Right cardiac atrium (tissue), 5 donors: ENCODE data around the gene AOPEP. TPM values are rescaled to one million over a fixed set of nuclear protein-coding genes. Genes with fewer than 3 reads are reported as not detected.
A peak's percentile ranks its signal among the peaks of the same experiment; 100 is the strongest.

Experiments used
- ATAC-seq, 2 donors: fragments of 200-7000 bp; cut with Tn5 transposase; one replicate each; pipeline versions ENCODE4 v1.8.0 to v1.9.1; 2020; ENCODE audit warnings: moderate library complexity in 2 of 2, mild to moderate bottlenecking in 1 of 2
- DNase-seq, 3 donors: peaks; one replicate each; pipeline ENCODE4 v3.0.0-alpha.2; 2020
- H3K27ac ChIP-seq: one replicate; pipeline ENCODE4 v1.5.1; 2013; ENCODE audit warnings: mild to moderate bottlenecking, low read length, control low read depth, moderate library complexity
- H3K27me3 ChIP-seq: one replicate; pipeline ENCODE4 v1.6.1; 2013; ENCODE audit not compliant: control insufficient read depth, insufficient read depth
- H3K4me1 ChIP-seq: one replicate; pipeline ENCODE4 v1.6.1; 2013; ENCODE audit warnings: low read length; ENCODE audit not compliant: control insufficient read depth, insufficient read depth
- H3K4me3 ChIP-seq: one replicate; pipeline ENCODE4 v1.5.1; 2013; ENCODE audit warnings: low read length, control low read depth
- H3K9me3 ChIP-seq: one replicate; pipeline ENCODE4 v1.6.1; 2013; ENCODE audit warnings: low read length; ENCODE audit not compliant: control insufficient read depth
- WGBS: extraction: QIAGEN DNeasy Blood & Tissue Kit; methylation state at CpG from one replicate; pipeline ENCODE4 v1.1.7; 2013; 5-methylcytosine and 5-hydroxymethylcytosine counted together
- intact Hi-C, 4 donors: fragments of 100-400 bp; cut with DNase I; formaldehyde crosslinking; loops; one replicate each; pipeline versions ENCODE4 v1.11.0 to v1.14.0; 2022 to 2023
- polyA plus RNA-seq: library from polyadenylated mRNA; stranded (reverse); fragments of 200-250 nt; gene quantifications from one replicate; pipeline ENCODE4 v1.2.3, GENCODE V29; 2013
- total RNA-seq, 4 donors: library from RNA; stranded (reverse); fragmentation: NEBNext Ultra II Directional; extraction: Animal tissue kit (Norgen Biotek cat#: 25700); gene quantifications; one replicate each; pipeline ENCODE4 v1.2.1, GENCODE V29; 2021
- donor health status: healthy with polysubstance abuse.
- donor health status: DM: no; HTN: yes; CAD: no.
- donor health status: DM: no; HTN: no; CAD: no.
- donor health status: DM: no; HTN: yes; CAD: no; lungs with severe emphysema.
- donor health status: DM: yes; HTN: yes; CAD: no.

AOPEP gene
- total and polyA plus RNA-seq, 5 donors = 124 to 170 (median 154) TPM

DNA sequence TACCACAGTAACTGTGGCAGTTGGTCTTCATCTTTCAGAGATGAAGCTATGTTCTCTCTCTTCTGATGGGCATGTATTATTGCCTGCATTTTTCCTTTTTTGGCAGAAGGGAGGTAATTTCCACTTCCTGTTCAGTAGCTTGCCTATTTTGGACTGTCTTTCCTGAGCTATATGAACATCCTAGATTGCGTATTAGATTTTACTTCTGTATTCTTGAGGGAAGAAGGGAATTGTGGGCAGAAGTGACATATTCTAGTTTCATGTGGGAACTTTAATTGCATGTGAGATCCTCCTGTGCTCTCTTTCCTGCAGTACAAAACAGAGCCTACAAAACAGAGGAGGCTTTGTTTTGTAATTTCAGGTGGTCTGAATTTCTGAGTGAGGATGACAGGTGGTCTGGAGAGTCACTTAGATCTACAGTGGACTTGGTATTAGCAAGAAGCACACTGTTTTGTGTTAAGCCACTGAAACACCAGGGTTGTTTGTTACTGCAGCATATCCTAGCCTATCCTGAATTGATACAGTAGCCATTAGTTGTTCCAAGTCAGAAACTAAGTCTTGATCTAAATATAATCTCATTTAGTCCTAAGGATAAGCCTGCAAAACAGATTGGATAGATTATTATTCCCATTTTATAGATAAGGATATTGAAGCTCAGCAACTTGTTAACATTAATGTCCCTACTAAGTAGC, 68.1 kb downstream of the AOPEP start:
- ATAC-seq (no peak), DNase-seq (no peak)
- Histone ChIP-seq H3K27ac (no peak overlapping the region), H3K4me1 (no peaks in the 10 kb centered on the region), H3K4me3 (no peak overlapping the region), H3K9me3 (no peaks in the 10 kb centered on the region), H3K27me3 (no peaks in the 10 kb centered on the region)
- intact Hi-C loops = loop anchor here in 1 of 4 donors (5.0 kb wide), 1 partner anchor 333 kb away; no protein-coding TSS in a partner anchor
- WGBS = 85% methylated on average over 1 of the region's 1 CpG

DNA sequence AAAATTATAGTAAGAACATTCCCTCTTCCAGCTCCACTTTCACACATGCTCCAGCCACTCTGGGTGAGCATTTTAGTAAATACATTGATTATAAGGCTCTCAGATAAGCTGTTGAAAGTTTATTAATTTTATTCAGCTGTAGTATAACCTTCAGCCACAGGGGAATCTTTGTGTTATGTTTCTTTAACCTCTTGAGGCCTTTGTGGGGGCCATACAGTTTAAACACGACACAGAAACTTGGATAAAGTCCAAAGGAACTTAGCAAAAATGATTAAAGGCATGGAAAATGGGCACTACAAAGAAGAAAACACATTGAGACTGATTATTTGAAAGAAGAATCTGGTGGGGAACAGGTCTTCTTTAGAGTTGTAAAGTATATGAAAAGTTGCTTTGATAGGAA, 70.2 kb downstream of the AOPEP start:
- no peaks in the 10 kb centered on the region for H3K27me3 ChIP-seq
- no peak overlapping the region for H3K27ac ChIP-seq
- WGBS = 20% methylated on average over 1 of the region's 1 CpG
- no peak overlapping the region for H3K4me3 ChIP-seq
- intact Hi-C loops = no loop called here
- ATAC-seq (no peak), DNase-seq (no peak)
- H3K4me1 ChIP-seq = no peaks in the 10 kb centered on the region
- H3K9me3 ChIP-seq = no peaks in the 10 kb centered on the region

DNA sequence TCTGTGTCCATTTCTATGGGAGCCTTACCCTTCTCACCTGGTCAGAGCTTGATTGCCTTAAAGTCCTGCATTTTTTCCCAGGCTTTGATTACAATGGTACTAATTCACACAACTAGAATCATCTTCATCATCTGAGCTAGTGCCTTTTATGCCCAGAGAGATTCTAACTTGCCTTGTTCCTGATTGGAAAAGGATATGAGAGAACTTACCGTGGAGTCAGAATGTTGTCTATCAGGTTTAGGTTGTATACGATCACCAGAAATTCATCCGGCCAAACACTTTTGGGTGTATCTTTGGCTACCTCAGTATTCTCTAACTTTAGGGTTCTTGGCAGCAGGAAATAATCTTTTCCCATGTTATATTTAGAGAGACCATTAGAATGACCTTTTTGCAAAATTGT, 71.7 kb downstream of the AOPEP start:
- no peaks in the 10 kb centered on the region for H3K4me1 ChIP-seq
- H3K27ac ChIP-seq = no peak overlapping the region
- no peak for ATAC-seq
- H3K9me3 ChIP-seq = no peaks in the 10 kb centered on the region
- intact Hi-C loops = no loop called here
- no peak overlapping the region for H3K4me3 ChIP-seq
- no peaks in the 10 kb centered on the region for H3K27me3 ChIP-seq
- WGBS = 96% methylated on average over 3 of the region's 3 CpGs
- DNase-seq = no peak

DNA sequence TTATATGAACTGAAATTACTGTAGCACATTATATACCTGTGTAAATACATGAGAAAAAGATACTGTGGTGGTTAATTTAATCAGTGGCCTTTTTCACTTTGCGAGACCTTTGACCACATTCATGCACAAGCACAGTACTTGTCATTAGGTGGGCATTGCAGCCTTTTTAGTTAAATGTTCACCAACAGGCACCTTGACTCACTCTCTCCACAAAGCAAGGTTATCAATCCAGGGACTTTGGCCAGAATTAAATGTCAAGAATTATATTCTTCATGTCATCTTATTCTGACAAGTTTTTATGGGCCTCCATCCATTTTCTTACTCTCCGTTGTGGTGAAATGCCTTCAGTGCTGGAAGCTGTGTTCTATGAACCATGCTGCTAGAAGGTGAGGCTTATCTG, 72.2 kb downstream of the AOPEP start:
- 97% methylated on average over 2 of the region's 2 CpGs for WGBS
- ATAC-seq = no peak
- no peak for DNase-seq
- Histone ChIP-seq H3K27me3 (no peaks in the 10 kb centered on the region), H3K27ac (no peak overlapping the region), H3K4me3 (no peak overlapping the region), H3K4me1 (no peaks in the 10 kb centered on the region), H3K9me3 (no peaks in the 10 kb centered on the region)
- intact Hi-C loops = no loop called here

DNA sequence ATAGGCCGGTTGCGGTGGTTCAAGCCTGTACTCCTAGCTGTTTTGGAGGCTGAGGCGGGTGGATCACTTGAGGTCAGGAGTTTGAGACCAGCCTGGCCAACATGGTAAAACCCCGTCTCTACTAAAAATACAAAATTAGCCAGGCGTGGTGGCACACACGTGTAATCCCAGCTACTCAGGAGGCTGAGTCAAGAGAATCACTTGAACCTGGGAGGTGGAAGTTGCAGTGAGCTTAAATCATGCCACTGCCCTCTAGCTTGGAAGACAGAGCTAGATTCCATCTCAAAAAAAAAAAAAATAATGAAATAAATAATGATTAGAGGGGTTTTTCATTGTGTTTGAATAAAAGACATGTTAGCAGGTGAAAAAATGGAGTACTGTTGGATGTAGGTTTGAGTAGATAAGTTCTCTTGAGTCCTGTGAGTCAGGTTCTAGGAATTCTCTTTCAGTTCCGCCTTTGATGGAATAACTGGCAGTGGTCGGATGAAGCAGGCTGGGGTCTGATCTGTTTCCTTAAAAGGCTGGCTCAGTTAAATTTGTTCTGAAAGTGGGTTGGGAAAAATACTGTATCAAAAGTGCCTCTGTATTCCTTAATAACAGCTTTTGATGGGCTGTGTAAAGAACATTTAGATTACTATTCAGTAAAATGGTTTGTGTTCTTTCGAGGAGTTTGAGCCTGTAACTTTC, 73.2 kb downstream of the AOPEP start:
- peak in 1 of 2 donors; percentile 53 for ATAC-seq
- Histone ChIP-seq H3K27me3 (no peaks in the 10 kb centered on the region), H3K4me3 (no peak overlapping the region), H3K4me1 (no peaks in the 10 kb centered on the region), H3K9me3 (no peaks in the 10 kb centered on the region), H3K27ac (peak overlapping the region; percentile 45)
- DNase-seq = no peak
- intact Hi-C loops = no loop called here
- 85% methylated on average over 9 of the region's 9 CpGs for WGBS

DNA sequence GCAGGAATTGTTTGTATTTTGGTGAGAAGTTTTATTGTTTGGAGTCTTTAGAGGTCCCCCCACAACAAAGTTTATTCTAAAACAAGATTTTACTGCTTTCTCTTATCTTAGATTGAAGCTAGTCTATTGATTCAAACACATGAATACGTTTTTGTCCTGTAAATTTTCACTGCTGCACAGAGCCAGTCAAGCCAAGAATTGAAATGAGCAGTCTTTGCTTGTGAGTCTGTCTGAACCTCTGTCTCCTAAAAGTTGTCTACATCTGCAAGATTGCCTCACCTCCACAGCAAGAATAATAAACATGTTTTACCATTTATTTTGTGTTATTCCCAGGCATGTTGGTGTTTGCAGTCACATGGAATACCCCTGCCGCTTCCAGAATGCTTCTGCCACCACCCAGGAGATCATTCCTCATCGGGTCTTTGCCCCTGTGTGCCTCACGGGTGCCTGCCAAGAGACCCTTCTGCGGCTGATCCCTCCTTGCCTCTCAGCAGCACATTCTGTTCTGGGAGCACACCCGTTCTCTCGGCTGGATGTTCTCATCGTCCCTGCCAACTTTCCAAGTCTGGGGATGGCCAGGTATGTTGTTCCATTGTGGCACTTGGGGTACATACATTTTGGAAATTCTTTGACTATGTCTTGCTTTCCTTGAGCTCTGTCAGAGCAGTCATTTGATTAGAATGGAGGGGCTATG, 74.1 kb downstream of the AOPEP start:
- no peaks in the 10 kb centered on the region for H3K9me3 ChIP-seq
- intact Hi-C loops = no loop called here
- H3K4me1 ChIP-seq = no peaks in the 10 kb centered on the region
- no peak overlapping the region for H3K4me3 ChIP-seq
- ATAC-seq (peak in 1 of 2 donors; percentile 20), DNase-seq (peak in 1 of 3 donors; percentile 42)
- H3K27me3 ChIP-seq = no peaks in the 10 kb centered on the region
- 80% methylated on average over 8 of the region's 8 CpGs for whole genome bisulfite sequencing
- H3K27ac ChIP-seq = no peak overlapping the region

DNA sequence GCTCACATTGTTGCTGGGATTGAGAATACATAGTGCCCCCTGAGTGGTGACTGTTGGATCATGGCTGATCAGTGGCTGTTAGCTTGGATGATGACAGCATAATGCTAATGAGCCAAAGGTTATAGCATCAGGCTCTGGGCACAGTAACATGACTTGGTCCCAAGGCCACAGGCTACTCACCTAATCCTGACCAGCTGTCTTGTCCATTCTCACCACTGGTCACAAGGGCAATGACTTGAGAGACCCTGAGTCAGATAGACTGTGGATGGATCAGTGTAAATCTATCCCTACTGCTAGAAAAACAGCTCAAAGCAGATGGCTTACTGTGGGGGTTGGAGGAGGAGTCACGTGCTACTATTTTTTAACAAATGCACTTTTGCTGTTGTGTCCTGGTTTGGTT, 74.7 kb downstream of the AOPEP start:
- no peak for DNase-seq
- Histone ChIP-seq H3K4me3 (no peak overlapping the region), H3K27me3 (no peaks in the 10 kb centered on the region), H3K27ac (no peak overlapping the region), H3K9me3 (no peaks in the 10 kb centered on the region), H3K4me1 (no peaks in the 10 kb centered on the region)
- no peak for ATAC-seq
- intact Hi-C loops = no loop called here
- WGBS = 64% methylated on average over 1 of the region's 1 CpG

DNA sequence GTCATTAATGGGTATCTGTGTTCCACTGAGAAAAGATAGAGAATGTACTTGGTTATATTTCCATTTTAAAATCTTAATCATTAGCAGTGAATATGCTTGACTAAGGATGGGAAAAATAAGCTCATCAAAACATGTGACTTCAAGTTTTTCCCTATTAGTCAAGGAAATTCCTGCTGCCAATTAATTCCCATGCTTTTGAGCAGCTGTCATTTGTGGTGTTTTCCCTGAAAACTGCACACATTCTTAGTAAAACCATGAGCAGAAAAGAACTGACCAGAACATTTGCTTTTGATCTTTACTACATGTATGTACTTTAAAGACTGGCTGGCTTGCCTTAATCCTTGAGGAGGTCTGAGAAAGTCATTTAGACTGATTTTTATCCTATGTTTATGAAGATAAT, 75.2 kb downstream of the AOPEP start:
- Histone ChIP-seq H3K4me3 (no peak overlapping the region), H3K4me1 (no peaks in the 10 kb centered on the region), H3K9me3 (no peaks in the 10 kb centered on the region), H3K27me3 (no peaks in the 10 kb centered on the region), H3K27ac (no peak overlapping the region)
- DNase-seq = no peak
- intact Hi-C loops = no loop called here
- no peak for ATAC-seq

DNA sequence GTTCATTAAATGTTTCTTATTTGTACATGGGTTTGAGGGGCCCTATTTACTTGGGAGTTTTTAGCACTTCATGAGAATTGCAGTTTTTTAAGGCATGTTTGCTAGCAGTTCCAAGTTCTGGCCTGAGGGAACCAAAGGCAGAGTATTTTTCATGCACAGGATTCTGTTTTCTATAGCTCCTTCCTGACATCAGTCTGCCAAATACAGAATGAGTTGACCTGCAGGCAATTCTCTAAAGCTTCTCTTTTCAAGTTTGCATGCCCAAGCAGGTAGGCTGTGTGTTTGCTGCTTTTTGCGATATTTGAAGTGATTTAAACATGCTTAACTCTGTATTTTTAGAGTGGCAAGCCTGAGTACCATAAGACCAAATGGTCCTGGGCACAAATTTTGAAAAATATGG, 75.8 kb downstream of the AOPEP start:
- no peaks in the 10 kb centered on the region for H3K27me3 ChIP-seq
- no peaks in the 10 kb centered on the region for H3K4me1 ChIP-seq
- 97% methylated on average over 1 of the region's 1 CpG for WGBS
- no peak overlapping the region for H3K27ac ChIP-seq
- ATAC-seq (no peak), DNase-seq (no peak)
- H3K9me3 ChIP-seq = no peaks in the 10 kb centered on the region
- H3K4me3 ChIP-seq = no peak overlapping the region
- intact Hi-C loops = no loop called here

DNA sequence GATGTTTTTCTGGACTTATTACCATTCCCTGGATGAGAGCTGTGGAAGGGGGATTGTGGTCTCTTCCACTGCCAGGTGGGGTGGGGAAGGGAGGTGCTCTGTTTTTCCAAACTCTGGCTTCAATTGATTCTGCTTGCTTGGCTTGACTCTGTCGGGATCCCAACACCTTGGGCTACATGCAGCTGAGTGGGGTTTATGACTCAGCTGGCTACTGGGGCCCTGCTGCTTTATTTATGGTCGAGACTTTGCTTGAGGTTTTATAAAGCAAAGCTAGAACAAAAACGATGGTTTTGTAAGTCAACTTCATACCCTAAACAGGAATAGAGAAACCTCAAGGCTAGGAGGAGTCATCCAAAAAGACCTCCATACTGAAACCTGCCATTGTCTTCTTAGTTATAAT, 76.3 kb downstream of the AOPEP start:
- DNase-seq (no peak), ATAC-seq (no peak)
- Histone ChIP-seq H3K4me3 (no peak overlapping the region), H3K27ac (no peak overlapping the region), H3K9me3 (no peaks in the 10 kb centered on the region), H3K27me3 (no peaks in the 10 kb centered on the region), H3K4me1 (no peaks in the 10 kb centered on the region)
- intact Hi-C loops = no loop called here
- 84% methylated on average over 3 of the region's 3 CpGs for WGBS

DNA sequence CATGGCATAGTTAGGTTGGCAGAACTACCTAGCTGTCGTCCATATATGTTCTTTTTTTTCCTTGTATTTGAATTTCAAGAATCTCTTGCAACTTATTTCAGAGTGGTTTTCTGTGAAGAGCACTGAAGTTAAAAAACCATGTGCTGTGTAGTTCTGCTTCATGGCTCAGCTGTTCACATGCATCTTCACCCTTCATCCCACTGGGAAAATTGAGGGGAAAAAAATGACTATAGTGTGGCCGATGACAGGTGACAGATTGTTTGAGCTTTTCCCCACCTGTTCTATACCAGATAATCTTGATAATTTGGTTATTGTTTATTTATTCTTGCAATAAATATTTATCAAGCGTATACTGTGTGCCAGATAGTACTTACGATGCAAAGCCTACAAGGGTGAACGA, 77.8 kb downstream of the AOPEP start:
- intact Hi-C loops = no loop called here
- no peak overlapping the region for H3K27ac ChIP-seq
- DNase-seq (no peak), ATAC-seq (no peak)
- H3K4me3 ChIP-seq = no peak overlapping the region
- H3K4me1 ChIP-seq = peaks cover 2% of the 10 kb centered on the region
- H3K9me3 ChIP-seq = no peaks in the 10 kb centered on the region
- H3K27me3 ChIP-seq = no peaks in the 10 kb centered on the region
- WGBS = 98% methylated on average over 5 of the region's 5 CpGs
